ENCODE measurements around the gene PTGIS. TPM values are rescaled to one million over a fixed set of nuclear protein-coding genes. Genes with fewer than 3 reads are reported as not detected.
"Not testable (repeated sequence)": the region's sequence is repeated elsewhere in the genome, so short reads cannot be mapped to it uniquely, and the experiment has no call there.

PTGIS gene
- total RNA-seq: 10 to 100 TPM in 9 of 10 donors, 1 to 10 TPM in 1; 10.0 to 66.8 (median 23.3) TPM
- polyA plus RNA-seq: 1 to 10 TPM; 6.5 to 7.5 TPM
- long read RNA-seq, donor 1, full-length matches to known transcripts: 1 of 9 reads
- long read RNA-seq, donor 1, partial matches to known transcripts: 0 of 9 reads
- long read RNA-seq, donor 1, other reads (novel, unspliced or antisense): 8 of 9 reads
- long read RNA-seq, donor 2, partial matches to known transcripts: 1 of 8 reads
- long read RNA-seq, donor 2, other reads (novel, unspliced or antisense): 7 of 8 reads
- long read RNA-seq, donor 3, full-length matches to known transcripts: 5 of 23 reads
- long read RNA-seq, donor 3, partial matches to known transcripts: 9 of 23 reads
- long read RNA-seq, donor 3, other reads (novel, unspliced or antisense): 9 of 23 reads

- peak; percentile 23 to 73 (median 46) for ATAC-seq
- 6 to 7% methylated on average over 60 to 70 of the region's 70 CpGs for WGBS, 2 donors
- Histone ChIP-seq H3K9me3 (no peaks in the 10 kb centered on the region), H3K4me1 (peaks cover 0 to 59% (median 9%) of the 10 kb centered on the region in 9 donors), H3K27ac (peak within 1 kb of the TSS; percentile 64 to 93 (median 86)), H3K4me3 (peak within 1 kb of the TSS; percentile 34 to 72 (median 60)), H3K27me3 (peaks cover 0 to 60% (median 31%) of the 10 kb centered on the region in 7 donors), H3K36me3 (no peaks in the 10 kb centered on the region)
- DNase-seq: peak in 1 of 2 donors; percentile 40
- intact Hi-C loops (cut with DNase I): no loop called here
- TF ChIP-seq CTCF (IDR thresholded peaks at IDR 0.05): no peak
Observed at GRCh38 chr20:49567421-49568277, at the start of gene PTGIS. PTGIS (minus strand) TSS chr20:49568137; CDS start chr20:49568116, 21 bp downstream.

- intact Hi-C loops (cut with DNase I): loop anchor here in 7 of 10 donors (5.0 to 10.0 kb wide), 5 partner anchors 97 to 297 kb away; partner anchors contain the start of genes SLC9A8 (in 4 of the 7), B4GALT5 (in 2 of the 7) and SPATA2 (in 1 of the 7)
- 56 to 79% methylated on average over 2 of the region's 3 CpGs for WGBS, 2 donors
- H3K4me3 ChIP-seq, ATAC-seq, H3K9me3 ChIP-seq, H3K27ac ChIP-seq, H3K36me3 ChIP-seq, H3K27me3 ChIP-seq: not testable (repeated sequence)
- DNase-seq: peak in 1 of 2 donors; percentile 31
- H3K4me1 ChIP-seq: peaks cover 0 to 13% (median 6%) of the 10 kb centered on the region in 9 donors
Observed at GRCh38 chr20:49617394-49617793, 49.5 kb upstream of the PTGIS start.

GRCh38 chr20:49616154-49617007, 48.4 kb upstream of the PTGIS start:
- ATAC-seq (no peak), DNase-seq (no peak)
- WGBS, 2 donors: 85 to 90% methylated on average over 11 of the region's 11 CpGs
- Histone ChIP-seq H3K36me3 (no peaks in the 10 kb centered on the region), H3K27me3 (no peaks in the 10 kb centered on the region), H3K9me3 (no peaks in the 10 kb centered on the region), H3K4me3 (no peak overlapping the region), H3K27ac (peak overlapping the region in 8 of 10 donors; percentile 40 to 77 (median 65)), H3K4me1 (peaks cover 0 to 18% (median 14%) of the 10 kb centered on the region in 9 donors)
- no peak for TF ChIP-seq CTCF (IDR thresholded peaks at IDR 0.05)
- intact Hi-C loops (cut with DNase I): loop anchor here in 7 of 10 donors (5.0 to 10.0 kb wide), 5 partner anchors 98 to 298 kb away; partner anchors contain the start of genes SLC9A8 (in 4 of the 7), B4GALT5 (in 2 of the 7) and SPATA2 (in 1 of the 7)

- DNase-seq (peak; percentile 58 to 81), ATAC-seq (peak; percentile 61 to 93 (median 78))
- Histone ChIP-seq H3K27ac (peak overlapping the region; percentile 10 to 77 (median 57)), H3K27me3 (no peaks in the 10 kb centered on the region), H3K9me3 (no peaks in the 10 kb centered on the region), H3K36me3 (no peaks in the 10 kb centered on the region), H3K4me3 (no peak overlapping the region), H3K4me1 (peaks cover 4 to 26% (median 19%) of the 10 kb centered on the region in 9 donors)
- 63 to 69% methylated on average over 15 of the region's 15 CpGs for WGBS, 2 donors
- peak in 1 of 9 donors; percentile 15 for TF ChIP-seq CTCF (IDR thresholded peaks at IDR 0.05)
- intact Hi-C loops (cut with DNase I): loop anchor here in 7 of 10 donors (5.0 to 10.0 kb wide), 5 partner anchors 99 to 299 kb away; partner anchors contain the start of genes SLC9A8 (in 4 of the 7), B4GALT5 (in 2 of the 7) and SPATA2 (in 1 of the 7)
Observed at GRCh38 chr20:49615401-49616153, 47.6 kb upstream of the PTGIS start.

- DNase-seq, ATAC-seq, H3K36me3 ChIP-seq, H3K27me3 ChIP-seq, H3K4me3 ChIP-seq, H3K9me3 ChIP-seq: not testable (repeated sequence)
- peaks cover 4 to 27% (median 19%) of the 10 kb centered on the region in 9 donors for H3K4me1 ChIP-seq
- H3K27ac ChIP-seq: peak overlapping the region; percentile 10 to 77 (median 54)
- WGBS, 2 donors: 93 to 95% methylated on average over 8 of the region's 8 CpGs
- intact Hi-C loops (cut with DNase I): loop anchor here in 7 of 10 donors (5.0 to 10.0 kb wide), 5 partner anchors 100 to 300 kb away; partner anchors contain the start of genes SLC9A8 (in 4 of the 7), B4GALT5 (in 2 of the 7) and SPATA2 (in 1 of the 7)
Observed at GRCh38 chr20:49615051-49615400, 47.1 kb upstream of the PTGIS start.

Data from heart right ventricle (tissue), 16 donors.